GM18508 (cell line): ENCODE data around the gene SREBF2.
"Not testable (repeated sequence)": the region's sequence is repeated elsewhere in the genome, so short reads cannot be mapped to it uniquely, and the experiment has no call there.

ENCODE experiments used
- ATAC-seq: cut with Tn5 transposase; IDR thresholded peaks from one replicate; pipeline ENCODE4 v1.9.1; 2021; ENCODE audit warnings: moderate number of reproducible peaks; ENCODE audit not compliant: insufficient read depth, unreplicated experiment

The SREBF2 gene

DNA sequence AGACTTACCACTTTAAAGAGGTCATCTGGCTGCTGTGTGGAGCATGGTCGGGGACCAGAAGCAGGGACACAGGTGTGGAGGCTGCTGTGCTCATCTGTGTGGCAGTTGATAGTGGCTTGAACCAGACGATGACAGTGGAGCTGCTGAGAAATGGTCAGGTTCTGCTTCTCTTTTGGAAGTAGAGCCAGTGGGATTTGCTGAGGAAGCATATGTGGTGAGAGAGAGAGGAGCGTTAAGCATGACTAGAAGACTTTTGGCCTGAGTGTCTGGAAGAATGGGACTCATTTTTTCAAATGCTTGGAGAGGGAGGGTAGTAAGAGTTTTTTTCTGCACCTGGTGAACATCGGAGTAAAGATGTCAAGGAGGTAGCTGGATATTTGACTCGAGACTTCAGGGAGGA, 12.5 kb upstream of the SREBF2 start:
- ATAC-seq = no peak

DNA sequence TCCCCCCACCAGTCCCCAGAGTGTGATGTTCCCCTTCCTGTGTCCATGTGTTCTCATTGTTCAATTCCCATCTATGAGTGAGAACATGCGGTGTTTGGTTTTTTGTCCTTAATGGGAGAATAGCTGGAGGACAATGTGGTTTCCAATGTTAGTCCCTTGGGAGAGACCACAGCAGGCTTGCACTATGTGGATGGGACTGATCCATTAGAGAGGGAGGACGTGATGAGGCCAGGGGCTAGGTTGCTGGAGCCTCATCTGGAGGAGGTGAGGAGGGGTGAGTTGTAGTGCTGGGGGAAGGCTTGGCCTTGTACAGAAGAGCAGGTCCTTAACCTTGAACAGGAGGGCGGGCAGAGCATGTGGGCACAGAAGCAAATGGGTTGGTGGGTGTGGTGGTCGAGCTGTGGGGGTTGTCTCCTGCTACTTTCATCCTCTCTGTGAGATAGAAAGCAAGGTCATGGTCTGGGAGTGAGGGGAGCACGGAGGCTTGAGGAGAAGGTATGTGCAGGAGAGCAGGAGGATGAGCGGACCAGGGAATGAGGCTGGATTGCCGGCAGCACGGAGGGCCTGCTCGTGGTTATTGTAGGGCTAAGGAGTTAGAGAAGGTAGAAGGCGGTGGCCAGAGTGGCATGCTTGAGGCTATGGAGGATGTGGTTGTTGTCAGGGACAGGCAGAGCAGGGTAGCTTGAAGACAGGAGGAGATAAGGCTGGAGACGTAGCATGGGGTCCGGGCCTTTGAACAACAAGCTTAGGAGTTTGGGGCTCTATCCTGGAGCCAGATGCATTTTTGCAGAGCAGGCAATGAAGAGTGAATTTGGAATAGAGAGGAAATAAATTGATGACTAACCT, 11.2 kb upstream of the SREBF2 start:
- ATAC-seq = no peak

DNA sequence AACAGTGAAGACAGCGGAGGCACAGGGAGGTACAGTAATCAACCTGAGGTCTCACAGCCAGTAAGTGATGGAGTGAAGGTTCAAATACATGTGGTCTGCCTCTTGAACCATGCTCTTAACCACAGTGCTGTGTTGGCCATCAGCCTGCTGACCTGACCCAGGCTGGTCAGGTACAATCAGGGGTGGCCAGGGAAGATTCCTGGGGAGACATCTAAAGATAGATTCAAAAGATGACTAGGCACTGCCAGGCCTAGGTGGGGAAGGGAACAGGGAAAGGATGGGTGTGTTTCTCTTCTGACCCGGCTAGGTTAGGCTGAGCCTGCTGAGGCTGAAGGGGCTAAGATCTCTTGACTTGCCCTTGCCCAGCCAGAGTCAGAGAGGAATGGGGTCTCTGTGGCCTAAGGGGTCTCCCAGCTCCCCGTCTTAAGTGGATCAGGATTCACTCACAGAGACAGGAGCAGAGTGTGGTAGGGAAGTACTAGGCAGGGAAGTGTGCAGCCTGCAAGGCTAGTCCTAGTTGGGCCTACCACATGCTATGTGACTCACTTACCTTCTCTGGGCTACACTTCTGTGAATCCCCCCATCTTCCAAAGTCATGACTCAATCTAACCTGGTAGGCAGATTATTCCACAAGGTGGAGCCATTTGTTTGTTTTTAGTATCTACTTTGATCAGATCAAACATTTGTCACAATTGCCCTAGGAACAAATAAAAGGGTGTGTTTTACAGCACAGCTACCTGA, 10.4 kb upstream of the SREBF2 start:
- no peak for ATAC-seq

DNA sequence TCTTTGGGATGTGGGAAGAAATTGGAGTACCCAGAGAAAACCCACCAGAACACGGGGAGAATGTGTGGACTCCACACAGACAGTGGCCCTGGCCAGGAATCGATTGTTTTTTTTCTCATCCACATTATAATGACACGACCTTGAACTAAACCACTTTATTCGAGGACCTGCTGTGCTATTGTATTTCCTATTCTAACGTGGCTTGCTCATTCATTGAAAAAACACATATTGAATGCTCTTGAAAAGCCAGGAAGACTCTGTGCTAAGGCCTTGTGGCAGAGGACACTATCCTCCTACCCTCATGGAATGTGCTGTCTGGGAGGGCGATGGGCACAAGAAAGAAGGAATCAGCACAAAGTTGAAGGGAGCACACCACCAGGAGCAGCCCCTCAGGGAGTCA, 9.1 kb upstream of the SREBF2 start:
- no peak for ATAC-seq

DNA sequence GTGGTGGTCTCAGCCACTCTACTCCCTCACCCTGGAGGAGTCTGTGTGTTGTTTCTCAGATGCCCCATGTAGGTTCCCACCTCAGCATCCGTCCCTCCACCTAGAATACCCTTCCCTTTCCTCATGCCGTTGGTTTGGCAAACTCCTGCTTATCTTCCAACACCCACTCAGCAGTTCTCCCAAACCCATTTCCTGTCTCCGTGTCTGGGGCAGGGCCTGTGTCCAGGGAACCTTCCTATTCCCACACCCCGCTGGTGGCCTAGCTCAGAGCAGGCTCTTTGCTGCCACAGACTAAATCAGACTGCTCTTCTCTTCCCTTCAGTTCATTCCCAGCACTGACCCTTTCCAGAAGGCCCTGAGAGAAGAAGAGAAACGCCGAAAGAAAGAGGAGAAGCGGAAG, 7.5 kb upstream of the SREBF2 start:
- no peak for ATAC-seq

DNA sequence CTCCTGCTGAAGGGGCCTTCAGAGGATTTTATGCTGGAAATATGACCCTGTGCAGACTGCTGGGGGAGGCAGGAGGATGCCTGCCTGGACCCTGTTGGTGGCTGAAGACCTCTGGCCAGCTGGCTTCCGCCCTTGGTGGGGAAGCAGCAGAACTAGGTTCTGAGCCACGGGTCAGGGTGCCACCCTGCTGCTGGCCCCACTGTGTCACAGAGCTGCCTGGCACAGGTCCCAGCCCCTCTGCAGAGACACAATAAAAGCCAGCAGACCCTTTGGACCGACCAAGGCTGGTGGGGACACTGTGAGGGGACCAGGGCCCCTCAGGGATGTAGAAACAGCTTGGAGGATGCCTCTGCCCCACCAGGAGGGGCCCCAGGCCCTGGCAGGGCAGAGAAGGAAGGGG, 6.9 kb upstream of the SREBF2 start:
- ATAC-seq = no peak

DNA sequence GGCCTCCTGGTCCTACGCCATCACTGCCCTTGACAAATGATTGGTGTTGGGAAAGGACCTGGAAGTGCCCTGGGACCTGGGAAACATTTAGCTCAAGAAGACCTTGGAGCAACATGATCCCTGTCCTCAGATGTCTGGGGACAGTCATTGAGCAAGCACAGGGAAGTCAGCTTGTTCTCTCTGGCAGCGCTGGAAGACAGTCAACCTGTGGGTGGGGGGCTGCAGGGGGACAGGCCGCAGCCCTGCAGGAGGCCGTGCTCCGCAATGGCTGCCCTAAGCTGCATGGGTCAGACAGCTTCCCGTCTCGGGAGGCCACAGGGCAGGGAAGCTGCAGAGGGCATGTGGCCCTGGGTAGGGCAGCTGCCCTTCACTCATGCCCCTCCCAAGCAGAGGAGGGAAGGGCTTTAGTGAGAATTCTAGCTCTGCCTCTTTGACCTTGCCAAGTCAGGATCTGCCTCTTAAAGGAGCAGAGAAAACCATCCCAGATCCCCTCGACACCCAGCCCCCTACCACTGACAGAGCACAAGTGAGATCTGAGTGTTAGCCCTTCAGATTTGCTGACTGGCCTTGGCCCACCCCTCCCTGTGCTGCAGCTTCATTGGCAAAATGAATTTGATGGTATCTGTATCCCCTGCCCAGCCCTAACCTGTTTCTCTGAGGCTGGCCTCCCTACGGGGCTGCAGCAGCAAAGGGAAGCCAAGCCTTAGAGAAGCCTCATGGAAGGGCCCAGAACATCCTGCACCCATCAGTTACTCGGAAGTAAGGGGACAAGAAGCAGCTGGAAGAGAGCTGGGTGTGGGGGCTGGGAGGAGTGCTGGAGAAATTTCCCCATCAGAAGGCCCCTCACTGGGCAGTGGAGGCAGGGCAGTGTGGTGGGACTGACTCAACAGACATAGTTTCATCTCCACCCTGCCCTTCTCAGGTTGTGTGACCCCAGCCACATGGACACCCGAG, 6.2 kb upstream of the SREBF2 start:
- no peak for ATAC-seq

DNA sequence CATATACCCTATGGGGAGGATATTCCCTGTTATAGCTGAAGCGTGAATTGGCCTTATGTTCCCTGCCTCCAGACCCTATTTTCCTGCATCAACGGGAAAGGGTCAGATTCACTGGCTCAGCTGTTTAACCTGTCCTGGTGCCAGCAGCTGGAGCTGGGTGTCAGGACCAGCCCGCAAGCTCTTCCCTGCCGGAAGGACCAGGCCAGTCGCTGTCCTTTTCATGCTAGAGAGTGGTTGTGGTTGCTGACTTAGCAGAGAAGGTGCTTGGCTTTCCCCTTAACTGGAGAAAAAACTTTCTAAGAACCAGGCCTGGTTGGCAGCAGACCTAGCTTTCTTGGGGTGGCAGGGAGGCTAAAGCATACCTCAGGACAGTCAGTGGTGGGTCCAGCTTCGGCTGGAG, 5.2 kb upstream of the SREBF2 start:
- ATAC-seq = no peak

DNA sequence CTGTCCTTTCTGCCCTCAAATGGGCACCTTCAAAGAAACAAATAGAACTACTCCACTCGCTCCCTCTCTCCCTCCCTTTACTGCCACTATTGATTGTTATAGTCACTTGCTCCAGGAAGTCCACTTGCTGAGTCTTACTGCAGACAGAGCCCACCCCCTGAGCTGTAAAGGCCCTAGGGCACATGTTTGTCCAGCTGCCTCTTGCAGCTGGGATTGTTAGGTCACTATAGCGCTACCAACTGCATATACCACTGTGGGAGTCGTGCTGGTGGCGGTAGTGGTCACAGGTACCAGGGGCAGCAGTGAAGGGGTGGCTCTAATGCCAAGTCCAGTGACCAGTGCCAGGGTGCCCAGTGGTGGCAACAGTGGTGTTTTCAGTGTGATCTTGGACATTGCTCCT, 4.4 kb upstream of the SREBF2 start:
- no peak for ATAC-seq

DNA sequence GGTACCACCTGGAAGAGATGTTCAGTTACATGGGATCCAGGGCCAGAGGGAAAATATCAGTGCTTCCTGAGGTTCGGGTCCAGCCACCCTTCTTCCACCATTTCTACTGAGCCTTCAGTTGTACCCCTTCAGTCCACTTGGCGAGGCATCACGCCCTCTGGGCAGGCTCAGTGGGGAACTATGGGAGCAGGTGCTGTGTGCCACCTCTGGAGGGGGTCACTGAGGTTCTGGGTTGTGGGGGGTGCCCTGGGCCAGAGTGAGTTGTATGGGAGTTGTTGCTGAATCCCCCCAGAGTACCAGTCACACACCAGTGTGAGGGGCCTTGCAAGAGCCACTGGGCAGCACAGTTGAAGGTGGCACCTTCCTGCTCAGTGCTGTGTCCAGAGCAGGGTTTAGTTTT, 2.7 kb upstream of the SREBF2 start:
- ATAC-seq = no peak

DNA sequence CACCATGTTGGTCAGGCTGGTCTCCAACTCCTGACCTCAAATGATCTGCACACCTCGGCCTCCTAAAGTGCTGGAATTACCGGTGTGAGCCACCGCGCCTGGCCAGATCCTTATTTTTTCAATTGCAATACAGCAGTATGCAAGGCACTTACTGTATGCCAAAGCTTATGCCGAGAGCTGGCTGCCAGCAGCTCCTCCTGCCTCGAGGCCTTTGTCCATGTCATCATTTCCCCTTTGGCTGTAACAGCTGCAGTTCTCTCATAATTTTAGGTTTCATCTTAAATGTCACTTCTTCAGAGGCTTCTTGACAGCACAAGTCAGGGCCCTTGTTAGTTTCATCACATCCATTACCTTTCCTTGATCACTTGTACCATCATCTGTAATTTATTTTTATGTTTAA, 1.5 kb upstream of the SREBF2 start:
- no peak for ATAC-seq

DNA sequence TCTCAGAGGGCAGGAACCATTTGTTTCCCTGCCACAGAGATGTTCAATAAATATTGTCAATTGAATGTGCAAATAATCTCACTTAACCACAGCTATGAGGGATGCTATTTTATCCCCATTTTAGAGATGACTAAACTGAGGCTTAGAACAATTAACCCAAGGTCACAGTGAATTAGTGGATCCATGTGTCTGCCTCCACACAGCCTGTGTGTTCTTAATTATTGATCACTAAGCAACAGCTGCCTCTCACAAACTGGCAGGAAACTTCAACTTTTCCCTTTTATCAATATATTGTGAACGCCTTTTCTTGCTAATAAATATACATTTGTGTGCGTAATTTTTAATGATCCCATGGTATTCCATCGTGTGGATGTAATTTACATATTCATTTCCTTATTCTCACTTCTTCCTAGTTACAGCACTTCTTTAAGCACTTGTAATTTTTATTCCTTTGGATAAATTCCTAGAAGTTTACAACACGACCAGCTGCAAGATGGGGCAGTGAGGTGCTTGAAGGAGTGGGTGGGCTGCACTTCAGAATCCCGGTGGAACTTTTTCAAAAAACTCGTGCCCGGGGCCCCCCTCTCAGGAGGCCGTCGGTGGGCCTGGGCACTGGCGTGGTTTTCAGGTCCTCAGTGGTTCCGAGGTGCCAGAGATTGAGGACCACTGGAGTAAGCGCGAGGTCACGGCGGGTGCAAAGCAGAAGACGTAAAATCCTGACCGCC, 915 bp upstream of the SREBF2 start:
- no peak for ATAC-seq

DNA sequence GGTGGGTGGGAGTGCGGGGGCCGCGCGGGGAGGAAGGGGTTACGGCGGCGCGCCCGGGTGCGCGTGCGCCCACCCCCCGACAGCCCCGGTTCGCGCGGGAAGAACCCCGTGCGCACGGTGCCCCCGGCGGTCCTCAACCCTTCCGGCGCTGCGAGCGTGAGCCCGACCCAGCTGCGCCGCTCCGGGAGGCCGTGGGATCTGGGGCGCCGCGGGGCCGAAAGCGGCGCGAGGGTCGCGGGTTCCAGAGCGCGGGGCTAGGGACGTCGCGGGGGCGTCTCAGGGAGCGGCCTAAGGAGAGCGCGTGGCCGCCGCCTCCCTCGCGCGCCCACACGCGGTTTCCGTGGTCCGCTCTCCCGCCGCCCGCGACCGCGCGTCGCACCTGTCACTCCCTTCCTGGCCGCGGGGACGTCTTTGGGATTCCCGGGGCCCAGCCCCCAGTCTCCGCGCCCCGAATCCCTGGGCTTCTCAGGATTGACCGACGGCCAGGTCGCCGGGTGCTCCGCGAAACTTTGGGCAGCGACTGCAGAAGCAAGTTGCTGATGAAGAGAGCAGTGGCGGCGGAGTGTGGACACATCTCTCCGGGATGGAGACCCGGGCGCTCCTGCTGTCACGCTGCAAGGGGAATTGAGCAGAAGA, 582 bp downstream of the SREBF2 start:
- no peak for ATAC-seq

DNA sequence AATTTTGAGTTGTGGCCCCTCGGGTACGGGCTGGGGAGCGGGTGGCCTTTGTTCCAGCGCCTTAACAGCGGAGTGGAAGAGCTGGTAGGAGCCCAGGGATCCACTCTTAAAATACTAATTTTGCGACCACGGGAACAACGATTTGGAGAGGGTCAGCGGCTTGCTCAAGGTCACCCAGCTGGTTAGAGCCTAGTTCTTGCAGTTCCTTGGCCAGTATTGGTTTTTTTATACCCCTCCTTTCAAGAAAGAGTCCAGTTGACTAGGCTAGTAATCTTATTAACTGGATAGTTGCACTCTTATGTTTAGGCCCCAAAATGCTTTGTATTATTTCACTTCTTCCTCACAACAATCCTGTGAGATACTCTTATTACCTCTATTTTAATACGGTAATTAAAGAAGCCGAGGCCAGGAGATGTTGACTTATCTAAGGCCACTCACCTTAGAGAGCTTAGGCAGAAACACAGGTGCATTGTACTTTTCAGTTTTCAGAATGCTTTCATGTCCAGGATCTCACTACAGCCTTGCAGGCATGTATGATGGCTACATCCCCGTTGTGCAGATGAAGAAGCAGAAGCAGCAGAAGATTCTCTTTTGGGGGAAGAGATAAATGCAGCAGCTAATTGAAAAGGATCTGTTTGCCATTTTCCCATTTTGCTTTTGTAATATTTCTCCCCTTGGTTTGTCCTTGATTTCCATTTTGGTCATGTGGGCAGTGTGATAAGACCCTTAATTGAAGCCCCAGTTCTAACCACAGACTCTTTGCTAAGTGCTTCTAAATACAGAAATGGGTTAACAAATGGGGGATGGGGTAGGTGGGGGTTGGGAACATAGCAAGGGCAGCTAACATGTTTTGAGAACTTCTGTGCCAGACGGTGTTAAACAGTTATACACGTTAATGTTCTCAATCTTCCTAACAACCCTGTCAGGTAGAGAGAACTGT, 1.4 kb downstream of the SREBF2 start:
- ATAC-seq = no peak

DNA sequence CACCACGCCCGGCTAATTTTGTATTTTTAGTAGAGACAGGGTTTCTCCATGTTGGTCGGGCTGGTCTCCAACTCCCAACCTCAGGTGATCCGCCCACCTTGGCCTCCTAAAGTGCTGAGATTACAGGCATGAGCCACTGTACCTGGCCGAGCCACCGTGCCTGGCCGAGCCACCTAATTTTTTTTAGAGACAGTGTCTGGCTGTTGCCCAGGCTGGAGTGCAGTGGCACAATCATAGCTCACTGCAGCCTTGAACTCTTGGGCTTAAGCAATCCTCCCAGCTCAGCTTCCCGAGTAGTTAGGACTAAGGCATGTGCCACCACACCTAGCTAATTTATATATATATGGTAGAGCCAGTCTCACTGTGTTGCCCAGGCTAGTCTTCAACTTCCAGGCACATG, 2.6 kb downstream of the SREBF2 start:
- ATAC-seq = not testable (repeated sequence)

DNA sequence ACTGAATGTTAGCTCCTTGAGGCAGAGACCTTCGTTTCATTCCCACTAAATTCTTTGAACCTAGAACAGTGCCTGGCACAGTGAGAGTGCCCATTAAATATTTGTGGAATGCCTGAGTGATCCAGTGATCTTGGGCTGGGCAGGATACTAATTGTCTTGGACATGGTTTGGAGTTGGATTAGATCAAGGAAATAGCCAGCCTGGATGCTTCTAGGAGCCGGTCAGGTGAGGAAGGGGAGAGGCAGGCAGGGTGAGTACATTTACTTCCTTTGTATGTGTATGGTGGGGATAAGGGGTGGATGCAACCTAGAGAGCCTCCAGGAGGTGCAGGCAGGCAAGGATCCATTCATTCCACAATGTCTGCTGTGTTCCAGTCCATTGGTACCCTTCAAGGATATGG, 3.6 kb downstream of the SREBF2 start:
- no peak for ATAC-seq

DNA sequence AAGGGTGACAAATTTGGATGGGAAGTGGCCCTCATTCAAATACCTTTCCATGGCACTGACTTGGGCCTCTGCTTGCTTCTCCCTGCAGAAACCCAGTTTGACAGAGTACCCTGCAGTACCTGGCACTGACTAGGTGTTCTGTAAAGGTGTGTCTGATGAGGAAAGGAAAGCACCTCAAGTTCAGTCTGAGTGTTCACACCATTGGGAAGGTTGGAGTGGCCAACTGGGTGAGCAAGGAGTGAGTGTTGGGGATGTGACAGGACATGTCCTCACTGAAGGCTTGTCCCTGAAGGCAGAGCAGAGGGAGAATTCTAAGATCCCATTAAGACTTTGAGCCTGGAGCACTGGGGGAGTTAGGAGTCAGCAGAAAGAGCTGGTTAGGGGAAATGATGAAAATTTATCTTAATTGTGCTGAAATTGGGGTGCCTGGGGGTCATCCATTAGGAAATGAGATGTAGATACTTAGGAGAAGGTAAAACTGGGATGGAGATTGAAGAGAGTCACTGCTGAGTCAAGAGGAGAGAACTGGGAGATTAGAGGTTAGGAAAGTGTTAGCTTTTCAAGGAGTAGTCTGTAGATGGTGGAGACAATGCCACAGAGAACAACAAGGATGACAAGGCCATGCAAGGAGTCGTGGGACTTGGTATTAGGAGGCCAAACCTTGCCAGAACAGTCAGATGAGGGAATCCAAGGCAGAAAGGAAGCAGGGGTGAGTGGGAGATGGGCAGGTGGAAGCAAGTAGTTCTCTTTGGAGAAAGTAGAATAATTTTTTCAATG, 6.1 kb downstream of the SREBF2 start:
- no peak for ATAC-seq

DNA sequence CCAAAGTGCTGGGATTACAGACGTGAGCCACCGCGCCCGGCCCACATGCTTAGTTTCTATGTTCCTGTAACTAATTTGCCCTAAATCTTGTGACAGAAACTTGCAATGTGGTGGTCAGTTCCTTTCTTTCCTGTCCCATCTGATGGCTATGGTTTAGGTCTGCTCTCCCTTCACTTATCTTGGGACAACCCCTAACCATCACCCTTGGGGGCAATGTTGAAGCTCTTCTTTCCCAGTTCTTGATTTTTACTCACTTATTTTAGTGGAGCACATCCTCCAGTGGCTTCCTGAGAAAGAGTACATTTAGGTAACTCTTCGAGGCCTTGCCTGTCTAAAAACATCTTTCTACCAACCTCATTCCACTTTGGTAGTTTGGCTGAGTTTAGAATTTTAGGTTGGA, 7.3 kb downstream of the SREBF2 start:
- no peak for ATAC-seq
